NCI-H226 (cell line): ENCODE data around the gene PROX1.

Experiments used
- DNase-seq: peaks from one replicate; pipeline ENCODE4 v3.0.0-alpha.2; 2015

The PROX1 gene

GRCh38 chr1:213987927-213988506 lies at the start of gene PROX1:
Gene PROX1 (plus strand): TSS chr1:213987973. CDS start chr1:213996536, 8,563 bp downstream.
- DNase-seq, result peak; percentile 24

- no peak for DNase-seq
These were observed 49.0 kb upstream of the PROX1 start for GRCh38 chr1:213938776-213939175.

GRCh38 chr1:213939888-213940287 lies 47.9 kb upstream of the PROX1 start:
- no peak for DNase-seq

- DNase-seq, result no peak
These were observed 46.8 kb upstream of the PROX1 start for GRCh38 chr1:213940947-213941346.

GRCh38 chr1:213942061-213942460 lies 45.7 kb upstream of the PROX1 start:
- no peak for DNase-seq

GRCh38 chr1:213947200-213947801 lies 40.5 kb upstream of the PROX1 start:
- DNase-seq, result no peak

- DNase-seq, result no peak
These were observed 35.9 kb upstream of the PROX1 start for GRCh38 chr1:213951876-213952275.

- no peak for DNase-seq
These were observed 34.0 kb upstream of the PROX1 start for GRCh38 chr1:213953806-213954205.

GRCh38 chr1:213956295-213956770 lies 31.4 kb upstream of the PROX1 start:
- no peak for DNase-seq

GRCh38 chr1:213958346-213958745 lies 29.4 kb upstream of the PROX1 start:
- DNase-seq, result no peak

GRCh38 chr1:213960963-213961362 lies 26.8 kb upstream of the PROX1 start:
- DNase-seq, result no peak

GRCh38 chr1:213962508-213962907 lies 25.3 kb upstream of the PROX1 start:
- DNase-seq, result no peak

- DNase-seq, result no peak
These were observed 21.7 kb upstream of the PROX1 start for GRCh38 chr1:213966122-213966521.

GRCh38 chr1:213968146-213968825 lies 19.5 kb upstream of the PROX1 start:
- DNase-seq, result no peak

- DNase-seq, result no peak
These were observed 17.7 kb upstream of the PROX1 start for GRCh38 chr1:213969958-213970555.

GRCh38 chr1:213972141-213972540 lies 15.6 kb upstream of the PROX1 start:
- DNase-seq, result no peak

- no peak for DNase-seq
These were observed 14.6 kb upstream of the PROX1 start for GRCh38 chr1:213973129-213973528.

GRCh38 chr1:213976665-213977485 lies 10.9 kb upstream of the PROX1 start:
- no peak for DNase-seq

GRCh38 chr1:213977486-213977842 lies 10.3 kb upstream of the PROX1 start:
- DNase-seq, result no peak

GRCh38 chr1:213977909-213978308 lies 9.9 kb upstream of the PROX1 start:
- no peak for DNase-seq

- no peak for DNase-seq
These were observed 7.8 kb upstream of the PROX1 start for GRCh38 chr1:213979751-213980586.

- DNase-seq, result no peak
These were observed 6.9 kb upstream of the PROX1 start for GRCh38 chr1:213980906-213981305.
